Measurements from ENCODE around the gene DGLUCY.
"Not testable (repeated sequence)": the region's sequence is repeated elsewhere in the genome, so short reads cannot be mapped to it uniquely, and the experiment has no call there.

DGLUCY gene

GRCh38 chr14:91138511-91139359, 24.9 kb downstream of the DGLUCY start:
- no peak for FAIRE-seq

- FAIRE-seq, result no peak
Measured at GRCh38 chr14:91139776-91140175, 25.9 kb downstream of the DGLUCY start.

GRCh38 chr14:91140672-91141071, 26.8 kb downstream of the DGLUCY start:
- FAIRE-seq, result no peak

GRCh38 chr14:91142214-91142668, 28.4 kb downstream of the DGLUCY start:
- FAIRE-seq, result no peak

- no peak for FAIRE-seq
Measured at GRCh38 chr14:91143862-91144261, 30.0 kb downstream of the DGLUCY start.

- FAIRE-seq, result no peak
Measured at GRCh38 chr14:91144425-91145145, 30.7 kb downstream of the DGLUCY start.

GRCh38 chr14:91145391-91146160, 31.7 kb downstream of the DGLUCY start:
- FAIRE-seq, result no peak

GRCh38 chr14:91146661-91147060, 32.8 kb downstream of the DGLUCY start:
- no peak for FAIRE-seq

- FAIRE-seq, result no peak
Measured at GRCh38 chr14:91149462-91149861, 35.6 kb downstream of the DGLUCY start.

GRCh38 chr14:91152499-91152898, 38.6 kb downstream of the DGLUCY start:
- FAIRE-seq, result no peak

- no peak for FAIRE-seq
Measured at GRCh38 chr14:91153360-91153759, 39.5 kb downstream of the DGLUCY start.

GRCh38 chr14:91154851-91155625, 41.2 kb downstream of the DGLUCY start:
- no peak for FAIRE-seq

- FAIRE-seq, result no peak
Measured at GRCh38 chr14:91155626-91156089, 41.8 kb downstream of the DGLUCY start.

GRCh38 chr14:91156142-91156666, 42.3 kb downstream of the DGLUCY start:
- not testable (repeated sequence) for FAIRE-seq

GRCh38 chr14:91156877-91157276, 43.0 kb downstream of the DGLUCY start:
- not testable (repeated sequence) for FAIRE-seq

- FAIRE-seq, result no peak
Measured at GRCh38 chr14:91158091-91158790, 44.4 kb downstream of the DGLUCY start.

GRCh38 chr14:91159182-91159581, 45.3 kb downstream of the DGLUCY start:
- no peak for FAIRE-seq

GRCh38 chr14:91159906-91160305, 46.0 kb downstream of the DGLUCY start:
- FAIRE-seq, result no peak

- FAIRE-seq, result no peak
Measured at GRCh38 chr14:91163316-91163715, 49.4 kb downstream of the DGLUCY start.

- FAIRE-seq, result no peak
Measured at GRCh38 chr14:91164676-91165075, 50.8 kb downstream of the DGLUCY start.

- no peak for FAIRE-seq
Measured at GRCh38 chr14:91167380-91167770, 53.5 kb downstream of the DGLUCY start.

Measured in G401.6 (cell line).